Measurements from ENCODE around the gene FAM120B.

Gene FAM120B

GRCh38 chr6:170423814-170424603 lies 117.5 kb downstream of the FAM120B start:
- no peak for TF ChIP-seq CTCF (IDR thresholded peaks at IDR 0.05; ENCODE audit: borderline replicate concordance, control extremely low read depth, extremely low read depth, insufficient read depth, missing control alignments)
- in situ Hi-C loops (cut with MboI; ENCODE audit: low sequenced_read_pairs, unreplicated experiment): no loop called here
- DNase-seq (ENCODE audit: low spot score): no peak

GRCh38 chr6:170424604-170425126 lies 118.1 kb downstream of the FAM120B start:
- TF ChIP-seq CTCF (IDR thresholded peaks at IDR 0.05; ENCODE audit: borderline replicate concordance, control extremely low read depth, extremely low read depth, insufficient read depth, missing control alignments): no peak
- no peak for DNase-seq (ENCODE audit: low spot score)
- in situ Hi-C loops (cut with MboI; ENCODE audit: low sequenced_read_pairs, unreplicated experiment): no loop called here

- no peak for TF ChIP-seq CTCF (IDR thresholded peaks at IDR 0.05; ENCODE audit: borderline replicate concordance, control extremely low read depth, extremely low read depth, insufficient read depth, missing control alignments)
- in situ Hi-C loops (cut with MboI; ENCODE audit: low sequenced_read_pairs, unreplicated experiment): no loop called here
- DNase-seq (ENCODE audit: low spot score): no peak
Measured at GRCh38 chr6:170429450-170429849, 122.9 kb downstream of the FAM120B start.

- TF ChIP-seq CTCF (IDR thresholded peaks at IDR 0.05; ENCODE audit: borderline replicate concordance, control extremely low read depth, extremely low read depth, insufficient read depth, missing control alignments): no peak
- no peak for DNase-seq (ENCODE audit: low spot score)
- in situ Hi-C loops (cut with MboI; ENCODE audit: low sequenced_read_pairs, unreplicated experiment): no loop called here
Measured at GRCh38 chr6:170433163-170434116, 126.9 kb downstream of the FAM120B start.

- no peak for TF ChIP-seq CTCF (IDR thresholded peaks at IDR 0.05; ENCODE audit: borderline replicate concordance, control extremely low read depth, extremely low read depth, insufficient read depth, missing control alignments)
- in situ Hi-C loops (cut with MboI; ENCODE audit: low sequenced_read_pairs, unreplicated experiment): no loop called here
- DNase-seq (ENCODE audit: low spot score): no peak
Measured at GRCh38 chr6:170434117-170434820, 127.7 kb downstream of the FAM120B start.

- DNase-seq (ENCODE audit: low spot score): no peak
- in situ Hi-C loops (cut with MboI; ENCODE audit: low sequenced_read_pairs, unreplicated experiment): no loop called here
Measured at GRCh38 chr6:170434821-170435155, 128.2 kb downstream of the FAM120B start.

More at GRCh38 chr6:170434821-170435155, 128.2 kb downstream of the FAM120B start:
- no peak for TF ChIP-seq CTCF (IDR thresholded peaks at IDR 0.05; ENCODE audit: borderline replicate concordance, control extremely low read depth, extremely low read depth, insufficient read depth, missing control alignments)
